ENCODE data around the gene PCBP3. TPM values are rescaled to one million over a fixed set of nuclear protein-coding genes. Genes with fewer than 3 reads are reported as not detected.

Gene PCBP3
- total and polyA plus RNA-seq, 2 donors (not counting 3 experiments of a cell fraction or from before 2014, with no cell fraction given): 0.06 to 1.1 TPM

- DNase-seq (ENCODE audit: low read depth, low spot score) (no peak), FAIRE-seq (no peak)
- dilution Hi-C loops (cut with MboI; ENCODE audit: extremely low pct_ligation_motif_present, low sequenced_read_pairs) (no loop called here), intact Hi-C loops (cut with micrococcal nuclease) (no loop called here)
- no peak overlapping the region for H2AFZ ChIP-seq (ENCODE audit: low read depth, low read length)
- no peak overlapping the region for H3K27ac ChIP-seq (ENCODE audit: insufficient read depth, low read depth, low read length)
- POLR2A ChIA-PET: no interaction called here
- H3K4me1 ChIP-seq (ENCODE audit: control insufficient read depth, extremely low read depth, insufficient read depth, low read length): no peaks in the 10 kb centered on the region
- H3K36me3 ChIP-seq (ENCODE audit: control insufficient read depth in 2 of 2, extremely low read depth in 1 of 2, insufficient read depth in 2 of 2, low read length in 2 of 2): no peaks in the 10 kb centered on the region
- BruUV-seq (replicated peaks): no TSS peak
- no peaks in the 10 kb centered on the region for H4K20me1 ChIP-seq (replicated peaks; ENCODE audit: control insufficient read depth, extremely low read depth, insufficient read depth, low read length)
- no peak for TF ChIP-seq POLR2A (IDR thresholded peaks at IDR 0.05; ENCODE audit: low read depth, low read length)
- no peak for TF ChIP-seq POLR2AphosphoS5 (IDR thresholded peaks at IDR 0.05; ENCODE audit: insufficient read depth, low read depth, low read length)
- TF ChIP-seq MAX (IDR thresholded peaks at IDR 0.05; ENCODE audit: insufficient read depth, insufficient read length): no peak
- no peak for TF ChIP-seq FOS (IDR thresholded peaks at IDR 0.05; ENCODE audit: borderline replicate concordance, insufficient read depth, low read length)
- TF ChIP-seq GATA2 (IDR thresholded peaks at IDR 0.05; ENCODE audit: insufficient read depth, insufficient read length, low read depth, low read length): no peak
- no peak for TF ChIP-seq CTCF (IDR thresholded peaks at IDR 0.05; ENCODE audit: extremely low read depth in 1 of 2, insufficient read depth in 1 of 2, low read depth in 1 of 2, low read length in 2 of 2)
- no peak for TF ChIP-seq MYC (IDR thresholded peaks at IDR 0.05; ENCODE audit: low read depth, low read length)
- TF ChIP-seq EZH2 (IDR thresholded peaks at IDR 0.05; ENCODE audit: borderline replicate concordance, low read depth, low read length, severe bottlenecking): no peak
- TF ChIP-seq JUN (IDR thresholded peaks at IDR 0.05; ENCODE audit: borderline replicate concordance, insufficient read depth, insufficient read length, low read depth): no peak
- H3K9me3 ChIP-seq (replicated peaks; ENCODE audit: control insufficient read depth, insufficient read depth, low read length): no peaks in the 10 kb centered on the region
- H3K9me1 ChIP-seq (replicated peaks; ENCODE audit: control insufficient read depth, extremely low read depth, insufficient read depth, low read length): no peaks in the 10 kb centered on the region
- H3K79me2 ChIP-seq (ENCODE audit: control insufficient read depth, insufficient read depth, low read length): no peaks in the 10 kb centered on the region
- no peak overlapping the region for H3K4me3 ChIP-seq (replicated peaks in 1 of 3; ENCODE audit: insufficient read depth in 1 of 3, low read depth in 1 of 3, low read length in 3 of 3)
- H3K27me3 ChIP-seq (ENCODE audit: control insufficient read depth in 2 of 2, insufficient read depth in 2 of 2, low read length in 2 of 2): no peaks in the 10 kb centered on the region
- H3K9ac ChIP-seq (replicated peaks; ENCODE audit: extremely low read depth, insufficient read depth, low read length): no peak overlapping the region
- CTCF ChIA-PET: no interaction called here
- no peak overlapping the region for H3K4me2 ChIP-seq (ENCODE audit: insufficient read depth, low read length)
These were observed 121.8 kb downstream of the PCBP3 start for GRCh38 chr21:45765375-45765774.

All from endothelial cell of umbilical vein (primary cell).